ENCODE measurements around the gene TXLNA.

- TF ChIP-seq CTCF (conservative IDR thresholded peaks at IDR 0.05; ENCODE audit: low read length) (no peak), EZH2phosphoT487 (IDR thresholded peaks at IDR 0.05; ENCODE audit: borderline replicate concordance) (no peak)
Observed at GRCh38 chr1:32199717-32200072, 20.2 kb downstream of the TXLNA start.
